Measurements from ENCODE around the gene NGFR.

Gene NGFR

DNA sequence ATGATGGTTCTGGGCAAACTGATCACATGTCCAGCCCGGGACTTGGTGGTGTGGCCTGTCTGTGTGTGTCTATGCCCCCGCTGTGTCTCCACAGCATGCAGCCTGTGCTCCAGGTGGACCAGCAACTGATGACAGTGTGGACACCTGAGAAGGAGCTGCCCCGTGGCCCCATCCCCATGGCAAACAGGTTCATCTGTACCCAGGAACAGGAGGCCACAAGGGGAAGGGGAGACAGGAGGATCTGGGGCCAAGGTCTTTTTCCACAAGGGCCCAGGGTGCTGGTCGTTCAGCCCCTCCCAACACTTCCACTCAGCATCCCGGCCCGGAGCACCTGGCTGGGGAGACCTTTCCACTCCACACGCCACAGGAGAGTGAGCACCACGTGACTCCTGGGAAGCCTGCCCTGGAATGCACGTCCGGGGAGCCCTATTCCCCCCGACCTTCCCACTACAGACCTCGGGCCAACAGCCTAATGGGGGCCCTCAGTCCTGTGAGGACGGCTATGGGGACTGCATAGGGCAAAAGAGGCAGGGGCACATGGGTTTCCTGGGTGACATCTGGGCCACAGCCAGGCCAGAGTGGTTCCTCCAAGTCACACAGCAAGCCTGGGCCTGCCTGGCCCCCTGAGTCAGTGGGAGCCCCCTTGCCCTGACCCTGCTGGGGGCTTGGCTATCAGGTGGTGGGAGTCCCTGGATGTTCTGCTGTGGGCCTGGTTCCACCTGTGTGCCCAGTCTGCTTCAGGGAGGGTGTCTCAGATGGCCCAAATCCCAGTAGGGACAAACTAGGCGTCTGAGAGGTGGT, 59.8 kb downstream of the NGFR start:
- WGBS (ENCODE audit: insufficient coverage), result 87% methylated on average over 7 of the region's 14 CpGs
- peaks cover 0 to 7% (median 6%) of the 10 kb centered on the region in 4 experiments for H3K4me1 ChIP-seq (ENCODE audit: control extremely low read depth in 1 of 4, control insufficient read depth in 4 of 4, insufficient read depth in 4 of 4, low read length in 3 of 4)
- DNase-seq, result no peak
- ChIA-PET CTCF (interaction anchor here (0.9 to 7.7 kb wide), 18 partner anchors 10 to 443 kb away, joined by 3 to 168 read pairs (median 13); partner anchors contain the start of gene PHB1), POLR2A (no interaction called here)
- no peak overlapping the region for H3K4me3 ChIP-seq (ENCODE audit: control insufficient read depth in 1 of 7, extremely low read depth in 1 of 7, insufficient read depth in 4 of 7, low read depth in 2 of 7, low read length in 6 of 7)
- no peak overlapping the region for H3K27ac ChIP-seq (ENCODE audit: insufficient read depth in 1 of 2, low read depth in 1 of 2, low read length in 2 of 2, poor library complexity in 1 of 2, severe bottlenecking in 2 of 2)
- no peaks in the 10 kb centered on the region for H3K36me3 ChIP-seq (ENCODE audit: control insufficient read depth in 4 of 4, insufficient read depth in 4 of 4, low read length in 3 of 4)
- H3K27me3 ChIP-seq (replicated peaks in 2 of 5; ENCODE audit: control insufficient read depth in 4 of 5, insufficient read depth in 5 of 5, low read length in 4 of 5), result peaks cover 0 to 2% (median 0%) of the 10 kb centered on the region in 5 experiments
- H3K9me3 ChIP-seq (ENCODE audit: control extremely low read depth in 1 of 5, control insufficient read depth in 4 of 5, insufficient read depth in 2 of 5, low read depth in 1 of 5, low read length in 4 of 5), result no peaks in the 10 kb centered on the region

DNA sequence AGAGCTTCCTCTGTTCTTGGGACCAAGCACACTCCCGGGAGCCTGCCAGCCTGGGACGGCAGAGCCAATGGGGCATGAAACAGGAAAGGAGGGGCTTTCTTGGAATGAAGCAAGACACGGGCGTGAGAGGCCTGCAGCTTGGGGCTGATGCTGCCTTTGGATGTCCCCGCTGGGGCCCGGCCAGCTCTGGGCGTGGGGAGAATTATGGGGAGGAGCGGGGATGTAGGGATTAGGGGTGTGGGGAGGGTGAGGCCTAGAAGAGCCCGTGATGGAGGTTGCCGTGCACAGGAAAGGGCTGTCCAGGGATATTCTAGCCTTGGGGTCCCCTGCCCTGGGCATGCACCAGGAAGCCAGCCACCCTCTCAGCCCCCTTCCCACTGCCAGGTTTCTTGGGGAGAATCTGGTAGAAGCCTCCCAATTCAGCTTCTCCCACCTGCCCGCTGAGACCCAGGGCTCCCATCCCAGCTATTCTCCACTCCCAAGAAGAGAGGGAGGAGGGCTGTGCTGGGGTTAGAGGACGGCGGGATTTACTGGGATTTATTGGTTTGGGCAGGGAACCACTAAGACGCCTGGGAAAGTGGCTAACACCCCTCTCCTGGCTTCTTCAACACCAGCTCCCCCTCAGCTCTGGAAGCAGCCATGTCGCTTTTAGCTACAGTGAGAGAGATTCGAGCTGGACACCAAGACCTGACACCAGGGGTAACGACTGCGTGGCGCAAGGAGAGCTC, 60.6 kb downstream of the NGFR start:
- Histone ChIP-seq H3K9me3 (ENCODE audit: control extremely low read depth in 1 of 5, control insufficient read depth in 4 of 5, insufficient read depth in 2 of 5, low read depth in 1 of 5, low read length in 4 of 5) (no peaks in the 10 kb centered on the region), H3K27me3 (replicated peaks in 2 of 5; ENCODE audit: control insufficient read depth in 4 of 5, insufficient read depth in 5 of 5, low read length in 4 of 5) (peaks cover 0 to 2% (median 0%) of the 10 kb centered on the region in 5 experiments), H3K4me1 (ENCODE audit: control extremely low read depth in 1 of 4, control insufficient read depth in 4 of 4, insufficient read depth in 4 of 4, low read length in 3 of 4) (peaks cover 0 to 7% (median 6%) of the 10 kb centered on the region in 4 experiments), H3K4me3 (ENCODE audit: control insufficient read depth in 1 of 7, extremely low read depth in 1 of 7, insufficient read depth in 4 of 7, low read depth in 2 of 7, low read length in 6 of 7) (peak overlapping the region in 1 of 7 experiments; percentile 30), H3K36me3 (ENCODE audit: control insufficient read depth in 4 of 4, insufficient read depth in 4 of 4, low read length in 3 of 4) (no peaks in the 10 kb centered on the region), H3K27ac (ENCODE audit: insufficient read depth in 1 of 2, low read depth in 1 of 2, low read length in 2 of 2, poor library complexity in 1 of 2, severe bottlenecking in 2 of 2) (no peak overlapping the region)
- ChIA-PET CTCF (interaction anchor here (0.8 to 7.7 kb wide), 28 partner anchors 10 to 442 kb away, joined by 3 to 168 read pairs (median 6); partner anchors contain the start of genes PHB1 and SLC35B1), POLR2A (no interaction called here)
- WGBS (ENCODE audit: insufficient coverage), result 88% methylated on average over 13 of the region's 19 CpGs
- no peak for DNase-seq

DNA sequence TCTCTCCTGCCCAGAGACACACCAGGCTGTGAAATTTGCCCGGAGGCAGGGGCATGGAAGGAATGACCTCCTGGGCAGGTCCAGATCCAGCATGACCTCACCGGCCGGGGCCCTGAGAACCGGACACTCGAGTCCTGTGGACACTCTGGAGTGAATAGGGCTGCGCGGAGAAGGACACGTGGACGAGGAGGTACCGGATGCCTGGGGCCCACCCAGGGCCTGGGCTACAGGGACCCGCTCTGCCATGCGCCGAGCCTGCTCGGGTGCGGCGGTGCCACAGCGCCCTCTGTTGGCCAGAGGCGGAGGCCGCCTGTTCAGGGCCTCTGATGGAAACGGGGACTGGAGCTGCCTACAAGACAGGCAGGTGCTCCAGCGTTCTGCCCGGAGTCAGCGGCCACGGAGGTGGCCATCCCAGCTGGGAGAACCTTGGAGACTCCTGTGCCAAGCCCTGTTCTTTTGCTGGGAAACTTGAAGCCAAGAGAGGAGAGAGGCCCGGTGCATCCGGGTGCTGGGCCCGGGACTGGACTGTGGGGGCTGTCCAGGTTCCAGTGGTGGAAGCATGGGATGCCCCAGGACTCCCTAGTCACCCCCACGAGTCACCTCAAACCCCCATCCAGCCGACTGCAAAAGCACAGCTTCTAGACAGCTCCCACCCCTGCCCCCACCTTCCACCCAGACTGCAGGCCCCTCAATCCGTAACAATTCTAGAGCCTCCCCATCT, 61.3 kb downstream of the NGFR start:
- POLR2A ChIA-PET, result interaction anchor here (0.6 kb wide), 1 partner anchor 149 kb away, joined by 3 read pairs; no protein-coding TSS in a partner anchor
- peaks cover 0 to 2% (median 0%) of the 10 kb centered on the region in 5 experiments for H3K27me3 ChIP-seq (replicated peaks in 2 of 5; ENCODE audit: control insufficient read depth in 4 of 5, insufficient read depth in 5 of 5, low read length in 4 of 5)
- H3K36me3 ChIP-seq (ENCODE audit: control insufficient read depth in 4 of 4, insufficient read depth in 4 of 4, low read length in 3 of 4), result no peaks in the 10 kb centered on the region
- no peak overlapping the region for H3K27ac ChIP-seq (ENCODE audit: insufficient read depth in 1 of 2, low read depth in 1 of 2, low read length in 2 of 2, poor library complexity in 1 of 2, severe bottlenecking in 2 of 2)
- CTCF ChIA-PET, result interaction anchor here (0.7 to 7.7 kb wide), 43 partner anchors 10 to 441 kb away, joined by 3 to 168 read pairs (median 6); partner anchors contain the start of genes PHB1 and SLC35B1
- H3K4me3 ChIP-seq (ENCODE audit: control insufficient read depth in 1 of 7, extremely low read depth in 1 of 7, insufficient read depth in 4 of 7, low read depth in 2 of 7, low read length in 6 of 7), result peak overlapping the region in 1 of 7 experiments; percentile 30
- peak; percentile 66 to 85 (median 83) for DNase-seq
- H3K9me3 ChIP-seq (ENCODE audit: control extremely low read depth in 1 of 5, control insufficient read depth in 4 of 5, insufficient read depth in 2 of 5, low read depth in 1 of 5, low read length in 4 of 5), result peaks cover 0 to 3% (median 0%) of the 10 kb centered on the region in 5 experiments
- 20% methylated on average over 30 of the region's 30 CpGs for WGBS (ENCODE audit: insufficient coverage)
- H3K4me1 ChIP-seq (ENCODE audit: control extremely low read depth in 1 of 4, control insufficient read depth in 4 of 4, insufficient read depth in 4 of 4, low read length in 3 of 4), result peaks cover 0 to 7% (median 6%) of the 10 kb centered on the region in 4 experiments

DNA sequence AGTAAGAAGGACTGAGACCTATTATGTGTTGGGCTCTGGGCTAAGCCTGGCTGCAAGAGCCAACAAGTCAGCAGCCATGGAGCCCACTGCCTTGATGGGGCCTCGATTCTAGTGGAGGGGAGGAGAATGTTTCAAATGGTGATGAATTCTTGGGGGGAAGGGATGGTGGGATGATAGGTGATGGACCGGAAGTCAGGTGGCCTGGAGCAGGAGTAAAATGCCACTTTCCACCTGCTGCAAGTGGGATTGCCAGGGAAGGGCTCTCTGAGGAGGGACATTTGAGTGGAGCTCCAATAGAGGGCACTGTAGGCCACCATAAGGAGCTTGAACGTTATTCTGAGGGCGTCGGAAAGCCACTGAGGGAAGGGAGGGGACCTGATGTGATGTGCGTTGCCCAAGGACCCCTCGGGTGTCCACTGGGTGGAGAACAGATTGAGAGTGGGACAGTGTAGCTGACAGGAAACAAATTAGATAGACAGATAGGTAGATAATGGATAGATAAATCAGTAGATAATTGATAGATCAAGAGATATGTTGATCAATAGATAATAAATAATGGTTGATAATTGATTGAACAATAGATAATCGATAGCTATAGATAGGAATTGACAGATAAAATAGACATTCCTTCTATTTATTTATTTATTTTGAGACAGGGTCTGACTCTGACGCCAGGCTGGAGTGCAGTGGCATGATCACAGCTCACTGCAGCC, 62.4 kb downstream of the NGFR start:
- H3K9me3 ChIP-seq (ENCODE audit: control extremely low read depth in 1 of 5, control insufficient read depth in 4 of 5, insufficient read depth in 2 of 5, low read depth in 1 of 5, low read length in 4 of 5), result peaks cover 0 to 6% (median 0%) of the 10 kb centered on the region in 5 experiments
- H3K4me3 ChIP-seq (ENCODE audit: control insufficient read depth in 1 of 7, extremely low read depth in 1 of 7, insufficient read depth in 4 of 7, low read depth in 2 of 7, low read length in 6 of 7), result no peak overlapping the region
- H3K4me1 ChIP-seq (ENCODE audit: control extremely low read depth in 1 of 4, control insufficient read depth in 4 of 4, insufficient read depth in 4 of 4, low read length in 3 of 4), result peaks cover 0 to 7% (median 6%) of the 10 kb centered on the region in 4 experiments
- no peak overlapping the region for H3K27ac ChIP-seq (ENCODE audit: insufficient read depth in 1 of 2, low read depth in 1 of 2, low read length in 2 of 2, poor library complexity in 1 of 2, severe bottlenecking in 2 of 2)
- H3K27me3 ChIP-seq (replicated peaks in 2 of 5; ENCODE audit: control insufficient read depth in 4 of 5, insufficient read depth in 5 of 5, low read length in 4 of 5), result peaks cover 0 to 2% (median 0%) of the 10 kb centered on the region in 5 experiments
- POLR2A ChIA-PET, result interaction anchor here (0.6 to 0.7 kb wide), 2 partner anchors 139 to 150 kb away, joined by 3 to 4 read pairs; no protein-coding TSS in a partner anchor
- no peaks in the 10 kb centered on the region for H3K36me3 ChIP-seq (ENCODE audit: control insufficient read depth in 4 of 4, insufficient read depth in 4 of 4, low read length in 3 of 4)
- WGBS (ENCODE audit: insufficient coverage), result 7% methylated on average over 7 of the region's 9 CpGs
- CTCF ChIA-PET, result interaction anchor here (0.7 to 7.7 kb wide), 44 partner anchors 8 to 440 kb away, joined by 3 to 168 read pairs (median 6); partner anchors contain the start of genes PHB1 and SLC35B1
- DNase-seq, result peak; percentile 70 to 82 (median 82)

Data from common myeloid progenitor, CD34-positive (primary cell).